HepG2 (cell line): ENCODE measurements around the gene WNT10A. TPM values are rescaled to one million over a fixed set of nuclear protein-coding genes. Genes with fewer than 3 reads are reported as not detected.

Source experiments
- CENPT ChIP-seq: sonication (generic); formaldehyde crosslinking; IDR thresholded peaks from 2 replicates; pipeline ENCODE4 v1.8.0; 2022; ENCODE audit warnings: low read depth, mild to moderate bottlenecking, moderate library complexity, missing genetic modification reagents
- SMARCE1 ChIP-seq: fragments of 450-650 bp; IDR thresholded peaks from 2 replicates; pipeline ENCODE4 v1.6.1; 2017; ENCODE audit warnings: borderline replicate concordance
- ZNF546 ChIP-seq: sonication (generic); formaldehyde crosslinking; conservative IDR thresholded peaks from 2 replicates; pipeline ENCODE4 v1.8.1; 2023; ENCODE audit warnings: mild to moderate bottlenecking, missing genetic modification reagents
- ZNF567 ChIP-seq: sonication (generic); formaldehyde crosslinking; IDR thresholded peaks from 2 replicates; pipeline ENCODE4 v1.8.1; 2023; ENCODE audit warnings: mild to moderate bottlenecking, missing genetic modification reagents, borderline replicate concordance
- ZNF790 ChIP-seq: sonication (generic); formaldehyde crosslinking; IDR thresholded peaks from 2 replicates; pipeline ENCODE4 v1.8.0; 2022; ENCODE audit warnings: missing genetic modification reagents, mild to moderate bottlenecking, borderline replicate concordance
- polyA plus RNA-seq, 8 experiments: library from polyadenylated mRNA; depleted of rRNA in 3 of 8; stranded (reverse) in 7 of 8; unstranded in 1 of 8; fragments of >200 nt; fragmentation: Illumina TruSeq in 4 of 8; extraction: Trizol in 4 of 8; gene quantifications; 2 replicates each; pipeline versions ENCODE4 v1.2.1 to v1.2.3, GENCODE V29; 2011 to 2016; ENCODE audit warnings: low read depth in 4 of 8, missing spikeins in 1 of 8, mixed read lengths in 1 of 8; ENCODE audit not compliant: insufficient read depth in 1 of 8
- total RNA-seq, 5 experiments: library from RNA; depleted of rRNA; stranded (reverse); fragments of >200 nt; fragmentation: Illumina TruSeq; extraction: Trizol; gene quantifications; 2 replicates each; pipeline ENCODE4 v1.2.3, GENCODE V29; 2016; ENCODE audit warnings: low read depth in 1 of 5
- TF ChIP-seq, protein P1 (sequence below): sonication (generic); formaldehyde crosslinking; IDR thresholded peaks from 2 replicates; pipeline ENCODE4 v1.4.0; 2020; ENCODE audit warnings: missing genetic modification reagents, borderline replicate concordance
- TF ChIP-seq, protein P2 (sequence below): sonication (generic); formaldehyde crosslinking; IDR thresholded peaks from 2 replicates; pipeline ENCODE4 v1.5.0; 2020; ENCODE audit warnings: missing genetic modification reagents
- TF ChIP-seq, protein P3 (sequence below): sonication (generic); formaldehyde crosslinking; IDR thresholded peaks from 2 replicates; pipeline ENCODE4 v1.8.0; 2022; ENCODE audit warnings: mild to moderate bottlenecking, missing genetic modification reagents
- TF ChIP-seq, protein P4 (sequence below): sonication (generic); formaldehyde crosslinking; IDR thresholded peaks from 2 replicates; pipeline ENCODE4 v1.4.0; 2020; ENCODE audit warnings: missing genetic modification reagents
- TF ChIP-seq, protein P5 (sequence below): sonication (generic); formaldehyde crosslinking; IDR thresholded peaks from 2 replicates; pipeline ENCODE4 v1.8.0; 2022; ENCODE audit warnings: missing genetic modification reagents, mild to moderate bottlenecking, moderate library complexity, borderline replicate concordance
- TF ChIP-seq, protein P6 (sequence below): sonication (generic); formaldehyde crosslinking; conservative IDR thresholded peaks from 2 replicates; pipeline ENCODE4 v1.4.0; 2020; ENCODE audit warnings: mild to moderate bottlenecking, missing genetic modification reagents, moderate library complexity

Gene WNT10A
- total and polyA plus RNA-seq, 2 of the 13 experiments (the other 11 are each of a cell fraction or from before 2014, with no cell fraction given) = 0.03 TPM; not detected in 1

DNA sequence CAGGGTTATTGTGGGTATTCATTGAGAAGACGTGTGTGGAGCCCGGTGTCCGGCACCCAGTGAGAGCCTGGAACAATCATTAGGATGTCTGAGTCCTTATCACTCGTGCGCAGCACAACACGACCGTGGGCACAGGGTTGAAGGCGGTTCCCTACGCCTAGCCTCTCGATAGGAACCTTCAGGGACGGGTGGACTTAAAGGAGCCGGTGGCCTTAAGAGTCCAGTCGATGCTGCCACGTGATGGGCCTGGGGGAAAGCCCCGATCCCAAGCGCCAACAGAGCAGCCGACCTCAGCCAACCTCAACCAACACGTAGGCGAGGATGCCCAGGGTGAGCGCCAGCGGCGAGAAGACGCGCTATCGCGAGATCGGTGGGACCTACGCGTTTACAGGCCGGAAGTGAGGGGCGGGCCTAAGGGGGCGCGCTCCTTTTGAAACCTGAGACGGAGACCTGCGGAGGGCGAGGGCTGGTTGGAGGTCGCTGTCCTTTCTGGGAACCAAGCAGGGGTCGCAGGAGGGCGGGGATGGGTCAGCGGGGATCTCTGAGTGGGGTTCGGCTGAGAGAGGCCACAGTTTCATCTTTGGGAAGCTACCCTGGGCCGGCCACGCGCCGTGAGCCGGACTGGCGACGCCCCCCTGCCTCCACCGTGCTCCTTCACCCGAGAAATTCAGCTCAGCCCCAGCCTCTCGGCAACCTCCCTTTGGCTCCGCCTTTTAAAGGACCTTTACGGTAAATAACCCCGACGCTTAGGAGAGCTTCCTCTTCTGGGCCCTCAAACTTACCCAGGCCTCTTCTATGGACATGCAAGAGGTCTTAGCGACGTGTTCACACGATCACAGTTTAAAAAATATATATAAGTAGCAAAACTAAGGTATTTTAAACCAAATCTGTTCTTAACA is 28.3 kb downstream of the WNT10A start (continued):
- TF ChIP-seq, protein P1, sequence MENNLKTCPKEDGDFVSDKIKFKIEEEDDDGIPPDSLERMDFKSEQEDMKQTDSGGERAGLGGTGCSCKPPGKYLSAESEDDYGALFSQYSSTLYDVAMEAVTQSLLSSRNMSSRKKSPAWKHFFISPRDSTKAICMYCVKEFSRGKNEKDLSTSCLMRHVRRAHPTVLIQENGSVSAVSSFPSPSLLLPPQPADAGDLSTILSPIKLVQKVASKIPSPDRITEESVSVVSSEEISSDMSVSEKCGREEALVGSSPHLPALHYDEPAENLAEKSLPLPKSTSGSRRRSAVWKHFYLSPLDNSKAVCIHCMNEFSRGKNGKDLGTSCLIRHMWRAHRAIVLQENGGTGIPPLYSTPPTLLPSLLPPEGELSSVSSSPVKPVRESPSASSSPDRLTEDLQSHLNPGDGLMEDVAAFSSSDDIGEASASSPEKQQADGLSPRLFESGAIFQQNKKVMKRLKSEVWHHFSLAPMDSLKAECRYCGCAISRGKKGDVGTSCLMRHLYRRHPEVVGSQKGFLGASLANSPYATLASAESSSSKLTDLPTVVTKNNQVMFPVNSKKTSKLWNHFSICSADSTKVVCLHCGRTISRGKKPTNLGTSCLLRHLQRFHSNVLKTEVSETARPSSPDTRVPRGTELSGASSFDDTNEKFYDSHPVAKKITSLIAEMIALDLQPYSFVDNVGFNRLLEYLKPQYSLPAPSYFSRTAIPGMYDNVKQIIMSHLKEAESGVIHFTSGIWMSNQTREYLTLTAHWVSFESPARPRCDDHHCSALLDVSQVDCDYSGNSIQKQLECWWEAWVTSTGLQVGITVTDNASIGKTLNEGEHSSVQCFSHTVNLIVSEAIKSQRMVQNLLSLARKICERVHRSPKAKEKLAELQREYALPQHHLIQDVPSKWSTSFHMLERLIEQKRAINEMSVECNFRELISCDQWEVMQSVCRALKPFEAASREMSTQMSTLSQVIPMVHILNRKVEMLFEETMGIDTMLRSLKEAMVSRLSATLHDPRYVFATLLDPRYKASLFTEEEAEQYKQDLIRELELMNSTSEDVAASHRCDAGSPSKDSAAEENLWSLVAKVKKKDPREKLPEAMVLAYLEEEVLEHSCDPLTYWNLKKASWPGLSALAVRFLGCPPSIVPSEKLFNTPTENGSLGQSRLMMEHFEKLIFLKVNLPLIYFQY (CRISPR knock-in tag) = peak; percentile 18
- peak; percentile 97 for TF ChIP-seq ZNF567 (CRISPR knock-in tag)
- TF ChIP-seq SMARCE1 = no peak
- TF ChIP-seq ZNF546 (CRISPR knock-in tag) = peak; percentile 93
- TF ChIP-seq, protein P2, sequence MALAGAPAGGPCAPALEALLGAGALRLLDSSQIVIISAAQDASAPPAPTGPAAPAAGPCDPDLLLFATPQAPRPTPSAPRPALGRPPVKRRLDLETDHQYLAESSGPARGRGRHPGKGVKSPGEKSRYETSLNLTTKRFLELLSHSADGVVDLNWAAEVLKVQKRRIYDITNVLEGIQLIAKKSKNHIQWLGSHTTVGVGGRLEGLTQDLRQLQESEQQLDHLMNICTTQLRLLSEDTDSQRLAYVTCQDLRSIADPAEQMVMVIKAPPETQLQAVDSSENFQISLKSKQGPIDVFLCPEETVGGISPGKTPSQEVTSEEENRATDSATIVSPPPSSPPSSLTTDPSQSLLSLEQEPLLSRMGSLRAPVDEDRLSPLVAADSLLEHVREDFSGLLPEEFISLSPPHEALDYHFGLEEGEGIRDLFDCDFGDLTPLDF (CRISPR knock-in tag) = peak; percentile 76; the same call in 1 of the 2 replicates
- no peak; the same call in 1 of the 2 replicates for TF ChIP-seq ZNF790 (CRISPR knock-in tag)
- TF ChIP-seq, protein P3, sequence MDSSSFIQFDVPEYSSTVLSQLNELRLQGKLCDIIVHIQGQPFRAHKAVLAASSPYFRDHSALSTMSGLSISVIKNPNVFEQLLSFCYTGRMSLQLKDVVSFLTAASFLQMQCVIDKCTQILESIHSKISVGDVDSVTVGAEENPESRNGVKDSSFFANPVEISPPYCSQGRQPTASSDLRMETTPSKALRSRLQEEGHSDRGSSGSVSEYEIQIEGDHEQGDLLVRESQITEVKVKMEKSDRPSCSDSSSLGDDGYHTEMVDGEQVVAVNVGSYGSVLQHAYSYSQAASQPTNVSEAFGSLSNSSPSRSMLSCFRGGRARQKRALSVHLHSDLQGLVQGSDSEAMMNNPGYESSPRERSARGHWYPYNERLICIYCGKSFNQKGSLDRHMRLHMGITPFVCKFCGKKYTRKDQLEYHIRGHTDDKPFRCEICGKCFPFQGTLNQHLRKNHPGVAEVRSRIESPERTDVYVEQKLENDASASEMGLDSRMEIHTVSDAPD (CRISPR knock-in tag) = peak; percentile 91; the same call in 1 of the 2 replicates
- TF ChIP-seq, protein P4, sequence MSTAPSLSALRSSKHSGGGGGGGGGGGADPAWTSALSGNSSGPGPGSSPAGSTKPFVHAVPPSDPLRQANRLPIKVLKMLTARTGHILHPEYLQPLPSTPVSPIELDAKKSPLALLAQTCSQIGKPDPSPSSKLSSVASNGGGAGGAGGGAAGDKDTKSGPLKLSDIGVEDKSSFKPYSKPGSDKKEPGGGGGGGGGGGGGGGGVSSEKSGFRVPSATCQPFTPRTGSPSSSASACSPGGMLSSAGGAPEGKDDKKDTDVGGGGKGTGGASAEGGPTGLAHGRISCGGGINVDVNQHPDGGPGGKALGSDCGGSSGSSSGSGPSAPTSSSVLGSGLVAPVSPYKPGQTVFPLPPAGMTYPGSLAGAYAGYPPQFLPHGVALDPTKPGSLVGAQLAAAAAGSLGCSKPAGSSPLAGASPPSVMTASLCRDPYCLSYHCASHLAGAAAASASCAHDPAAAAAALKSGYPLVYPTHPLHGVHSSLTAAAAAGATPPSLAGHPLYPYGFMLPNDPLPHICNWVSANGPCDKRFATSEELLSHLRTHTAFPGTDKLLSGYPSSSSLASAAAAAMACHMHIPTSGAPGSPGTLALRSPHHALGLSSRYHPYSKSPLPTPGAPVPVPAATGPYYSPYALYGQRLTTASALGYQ (CRISPR knock-in tag) = peak; percentile 41
- TF ChIP-seq, protein P5, sequence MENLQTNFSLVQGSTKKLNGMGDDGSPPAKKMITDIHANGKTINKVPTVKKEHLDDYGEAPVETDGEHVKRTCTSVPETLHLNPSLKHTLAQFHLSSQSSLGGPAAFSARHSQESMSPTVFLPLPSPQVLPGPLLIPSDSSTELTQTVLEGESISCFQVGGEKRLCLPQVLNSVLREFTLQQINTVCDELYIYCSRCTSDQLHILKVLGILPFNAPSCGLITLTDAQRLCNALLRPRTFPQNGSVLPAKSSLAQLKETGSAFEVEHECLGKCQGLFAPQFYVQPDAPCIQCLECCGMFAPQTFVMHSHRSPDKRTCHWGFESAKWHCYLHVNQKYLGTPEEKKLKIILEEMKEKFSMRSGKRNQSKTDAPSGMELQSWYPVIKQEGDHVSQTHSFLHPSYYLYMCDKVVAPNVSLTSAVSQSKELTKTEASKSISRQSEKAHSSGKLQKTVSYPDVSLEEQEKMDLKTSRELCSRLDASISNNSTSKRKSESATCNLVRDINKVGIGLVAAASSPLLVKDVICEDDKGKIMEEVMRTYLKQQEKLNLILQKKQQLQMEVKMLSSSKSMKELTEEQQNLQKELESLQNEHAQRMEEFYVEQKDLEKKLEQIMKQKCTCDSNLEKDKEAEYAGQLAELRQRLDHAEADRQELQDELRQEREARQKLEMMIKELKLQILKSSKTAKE (CRISPR knock-in tag) = no peak
- TF ChIP-seq, protein P6, sequence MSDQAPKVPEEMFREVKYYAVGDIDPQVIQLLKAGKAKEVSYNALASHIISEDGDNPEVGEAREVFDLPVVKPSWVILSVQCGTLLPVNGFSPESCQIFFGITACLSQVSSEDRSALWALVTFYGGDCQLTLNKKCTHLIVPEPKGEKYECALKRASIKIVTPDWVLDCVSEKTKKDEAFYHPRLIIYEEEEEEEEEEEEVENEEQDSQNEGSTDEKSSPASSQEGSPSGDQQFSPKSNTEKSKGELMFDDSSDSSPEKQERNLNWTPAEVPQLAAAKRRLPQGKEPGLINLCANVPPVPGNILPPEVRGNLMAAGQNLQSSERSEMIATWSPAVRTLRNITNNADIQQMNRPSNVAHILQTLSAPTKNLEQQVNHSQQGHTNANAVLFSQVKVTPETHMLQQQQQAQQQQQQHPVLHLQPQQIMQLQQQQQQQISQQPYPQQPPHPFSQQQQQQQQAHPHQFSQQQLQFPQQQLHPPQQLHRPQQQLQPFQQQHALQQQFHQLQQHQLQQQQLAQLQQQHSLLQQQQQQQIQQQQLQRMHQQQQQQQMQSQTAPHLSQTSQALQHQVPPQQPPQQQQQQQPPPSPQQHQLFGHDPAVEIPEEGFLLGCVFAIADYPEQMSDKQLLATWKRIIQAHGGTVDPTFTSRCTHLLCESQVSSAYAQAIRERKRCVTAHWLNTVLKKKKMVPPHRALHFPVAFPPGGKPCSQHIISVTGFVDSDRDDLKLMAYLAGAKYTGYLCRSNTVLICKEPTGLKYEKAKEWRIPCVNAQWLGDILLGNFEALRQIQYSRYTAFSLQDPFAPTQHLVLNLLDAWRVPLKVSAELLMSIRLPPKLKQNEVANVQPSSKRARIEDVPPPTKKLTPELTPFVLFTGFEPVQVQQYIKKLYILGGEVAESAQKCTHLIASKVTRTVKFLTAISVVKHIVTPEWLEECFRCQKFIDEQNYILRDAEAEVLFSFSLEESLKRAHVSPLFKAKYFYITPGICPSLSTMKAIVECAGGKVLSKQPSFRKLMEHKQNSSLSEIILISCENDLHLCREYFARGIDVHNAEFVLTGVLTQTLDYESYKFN (CRISPR knock-in tag) = peak; percentile 66
- TF ChIP-seq CENPT (CRISPR knock-in tag) = peak; percentile 85; the same call in 1 of the 2 replicates
